ENCODE measurements around the gene CCDC196.
A peak's percentile ranks its signal among the peaks of the same experiment; 100 is the strongest.
"Not testable (repeated sequence)": the region's sequence is repeated elsewhere in the genome, so short reads cannot be mapped to it uniquely, and the experiment has no call there.

Gene CCDC196

GRCh38 chr14:66496188-66496807 lies 10.1 kb downstream of the CCDC196 start:
- DNase-seq: no peak

- DNase-seq: no peak
These were observed 10.7 kb downstream of the CCDC196 start for GRCh38 chr14:66496911-66497310.

GRCh38 chr14:66498311-66498710 lies 12.1 kb downstream of the CCDC196 start:
- DNase-seq: no peak

- no peak for DNase-seq
These were observed 15.4 kb downstream of the CCDC196 start for GRCh38 chr14:66501592-66501991.

- DNase-seq: not testable (repeated sequence)
These were observed 16.7 kb downstream of the CCDC196 start for GRCh38 chr14:66502836-66503235.

GRCh38 chr14:66503532-66503931 lies 17.4 kb downstream of the CCDC196 start:
- DNase-seq: no peak

- no peak for DNase-seq
These were observed 21.1 kb downstream of the CCDC196 start for GRCh38 chr14:66507181-66507721.

- peak; percentile 97 for DNase-seq
These were observed 21.8 kb downstream of the CCDC196 start, which contains the start of gene GPHN for GRCh38 chr14:66507722-66508546. Gene GPHN, plus strand, starts transcription at chr14:66508147.

- peak; percentile 3 for DNase-seq
These were observed 22.3 kb downstream of the CCDC196 start for GRCh38 chr14:66508547-66508845.

GRCh38 chr14:66508846-66509621 lies 22.9 kb downstream of the CCDC196 start:
- peak; percentile 52 for DNase-seq

- no peak for DNase-seq
These were observed 23.7 kb downstream of the CCDC196 start for GRCh38 chr14:66509874-66510273.

GRCh38 chr14:66511849-66512248 lies 25.7 kb downstream of the CCDC196 start:
- peak; percentile 9 for DNase-seq

GRCh38 chr14:66514213-66514612 lies 28.0 kb downstream of the CCDC196 start:
- DNase-seq: no peak

- DNase-seq: no peak
These were observed 44.4 kb downstream of the CCDC196 start for GRCh38 chr14:66530526-66530925.

GRCh38 chr14:66539034-66539433 lies 52.9 kb downstream of the CCDC196 start:
- peak; percentile 8 for DNase-seq

GRCh38 chr14:66540038-66540437 lies 53.9 kb downstream of the CCDC196 start:
- DNase-seq: no peak

GRCh38 chr14:66541627-66542026 lies 55.5 kb downstream of the CCDC196 start:
- no peak for DNase-seq

GRCh38 chr14:66543996-66544395 lies 57.8 kb downstream of the CCDC196 start:
- DNase-seq: no peak

- DNase-seq: not testable (repeated sequence)
These were observed 59.0 kb downstream of the CCDC196 start for GRCh38 chr14:66545191-66545590.

GRCh38 chr14:66545751-66546150 lies 59.6 kb downstream of the CCDC196 start:
- not testable (repeated sequence) for DNase-seq

Measured in activated CD4-positive, alpha-beta T cell treated with anti-CD3 and anti-CD28 coated beads, Interleukin-2, amount 50 U/mL, for 16 hours (primary cell).